ENCODE data around the gene LDHD.

The LDHD gene

DNA sequence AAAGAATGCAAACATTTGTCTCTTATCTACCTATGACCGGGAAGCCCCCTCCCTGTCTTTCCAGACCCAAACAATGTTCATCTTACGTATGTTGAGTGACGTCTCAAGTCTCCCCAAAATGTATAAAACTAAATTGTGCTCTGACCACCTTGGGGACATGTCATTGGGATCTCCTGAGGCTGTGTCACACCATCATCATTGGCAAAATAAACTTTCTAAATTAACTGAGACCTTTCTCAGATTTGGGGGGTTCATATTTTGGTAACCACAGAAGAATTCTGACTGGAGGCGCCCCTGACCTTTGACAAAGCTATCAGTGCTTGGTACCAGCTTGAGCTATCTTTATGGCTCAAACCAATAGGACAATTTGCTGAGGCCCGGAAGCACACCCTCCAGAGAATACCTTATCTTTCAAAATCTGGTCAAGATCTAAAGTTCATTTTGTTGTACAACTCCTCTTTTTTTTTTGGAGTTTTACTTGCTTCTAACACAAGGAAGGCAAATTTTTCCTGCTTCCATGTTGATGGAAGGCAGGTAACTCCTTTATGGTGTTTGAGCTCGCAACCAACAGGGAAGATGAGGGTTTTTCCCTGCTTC lies 2.5 kb upstream of the LDHD start:
- Histone ChIP-seq H3K27ac (ENCODE audit: low read length) (no peak overlapping the region), H2AFZ (ENCODE audit: low read depth, low read length) (no peak overlapping the region), H3K4me1 (ENCODE audit: insufficient read depth, low read length) (no peaks in the 10 kb centered on the region), H3K9me3 (ENCODE audit: insufficient read depth, low read length, severe bottlenecking) (peaks cover 12% of the 10 kb centered on the region), H3K36me3 (ENCODE audit: insufficient read depth, low read length) (0 out of 2 replicates have a peak, but pooled peaks cover 3% of the 10 kb centered on the region), H3K9ac (ENCODE audit: low read depth, low read length) (no peak overlapping the region), H3K79me2 (ENCODE audit: insufficient read depth, low read length) (no peaks in the 10 kb centered on the region), H3K4me3 (ENCODE audit: low read depth in 1 of 2, low read length in 2 of 2) (no peak overlapping the region), H3K4me2 (ENCODE audit: insufficient read depth, low read length) (no peak overlapping the region), H3K27me3 (ENCODE audit: insufficient read depth, low read length, poor library complexity) (no peaks in the 10 kb centered on the region), H4K20me1 (ENCODE audit: insufficient read depth, low read length) (no peaks in the 10 kb centered on the region)
- DNase-seq (no peak), ATAC-seq (ENCODE audit: insufficient read depth, low read depth) (no peak)
- TF ChIP-seq, protein P1, sequence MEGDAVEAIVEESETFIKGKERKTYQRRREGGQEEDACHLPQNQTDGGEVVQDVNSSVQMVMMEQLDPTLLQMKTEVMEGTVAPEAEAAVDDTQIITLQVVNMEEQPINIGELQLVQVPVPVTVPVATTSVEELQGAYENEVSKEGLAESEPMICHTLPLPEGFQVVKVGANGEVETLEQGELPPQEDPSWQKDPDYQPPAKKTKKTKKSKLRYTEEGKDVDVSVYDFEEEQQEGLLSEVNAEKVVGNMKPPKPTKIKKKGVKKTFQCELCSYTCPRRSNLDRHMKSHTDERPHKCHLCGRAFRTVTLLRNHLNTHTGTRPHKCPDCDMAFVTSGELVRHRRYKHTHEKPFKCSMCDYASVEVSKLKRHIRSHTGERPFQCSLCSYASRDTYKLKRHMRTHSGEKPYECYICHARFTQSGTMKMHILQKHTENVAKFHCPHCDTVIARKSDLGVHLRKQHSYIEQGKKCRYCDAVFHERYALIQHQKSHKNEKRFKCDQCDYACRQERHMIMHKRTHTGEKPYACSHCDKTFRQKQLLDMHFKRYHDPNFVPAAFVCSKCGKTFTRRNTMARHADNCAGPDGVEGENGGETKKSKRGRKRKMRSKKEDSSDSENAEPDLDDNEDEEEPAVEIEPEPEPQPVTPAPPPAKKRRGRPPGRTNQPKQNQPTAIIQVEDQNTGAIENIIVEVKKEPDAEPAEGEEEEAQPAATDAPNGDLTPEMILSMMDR (IDR thresholded peaks at IDR 0.05; ENCODE audit: borderline replicate concordance, extremely low read depth, low read length, poor library complexity, severe bottlenecking), result no peak
- no peak for TF ChIP-seq EZH2 (IDR thresholded peaks at IDR 0.05; ENCODE audit: borderline replicate concordance, low read depth, low read length, severe bottlenecking)

- TF ChIP-seq, protein P1 (IDR thresholded peaks at IDR 0.05; ENCODE audit: borderline replicate concordance, extremely low read depth, low read length, poor library complexity, severe bottlenecking), result no peak
- no peak for TF ChIP-seq EZH2 (IDR thresholded peaks at IDR 0.05; ENCODE audit: borderline replicate concordance, low read depth, low read length, severe bottlenecking)
- Histone ChIP-seq H3K9me3 (ENCODE audit: insufficient read depth, low read length, severe bottlenecking) (peaks cover 6% of the 10 kb centered on the region), H3K79me2 (ENCODE audit: insufficient read depth, low read length) (peaks cover under 1% of the 10 kb centered on the region; the same call in 1 of the 2 replicates), H3K9ac (ENCODE audit: low read depth, low read length) (no peak overlapping the region), H3K4me1 (ENCODE audit: insufficient read depth, low read length) (peaks cover 5% of the 10 kb centered on the region), H3K27ac (ENCODE audit: low read length) (no peak overlapping the region), H2AFZ (ENCODE audit: low read depth, low read length) (no peak overlapping the region), H3K27me3 (ENCODE audit: insufficient read depth, low read length, poor library complexity) (no peaks in the 10 kb centered on the region), H3K4me2 (ENCODE audit: insufficient read depth, low read length) (no peak overlapping the region), H4K20me1 (ENCODE audit: insufficient read depth, low read length) (no peaks in the 10 kb centered on the region; the same call in 1 of the 2 replicates), H3K4me3 (ENCODE audit: low read depth in 1 of 2, low read length in 2 of 2) (no peak overlapping the region), H3K36me3 (ENCODE audit: insufficient read depth, low read length) (no peaks in the 10 kb centered on the region)
- DNase-seq (no peak), ATAC-seq (ENCODE audit: insufficient read depth, low read depth) (no peak)
These were observed 298 bp upstream of the LDHD start for GRCh38 chr16:75116911-75117245.

DNA sequence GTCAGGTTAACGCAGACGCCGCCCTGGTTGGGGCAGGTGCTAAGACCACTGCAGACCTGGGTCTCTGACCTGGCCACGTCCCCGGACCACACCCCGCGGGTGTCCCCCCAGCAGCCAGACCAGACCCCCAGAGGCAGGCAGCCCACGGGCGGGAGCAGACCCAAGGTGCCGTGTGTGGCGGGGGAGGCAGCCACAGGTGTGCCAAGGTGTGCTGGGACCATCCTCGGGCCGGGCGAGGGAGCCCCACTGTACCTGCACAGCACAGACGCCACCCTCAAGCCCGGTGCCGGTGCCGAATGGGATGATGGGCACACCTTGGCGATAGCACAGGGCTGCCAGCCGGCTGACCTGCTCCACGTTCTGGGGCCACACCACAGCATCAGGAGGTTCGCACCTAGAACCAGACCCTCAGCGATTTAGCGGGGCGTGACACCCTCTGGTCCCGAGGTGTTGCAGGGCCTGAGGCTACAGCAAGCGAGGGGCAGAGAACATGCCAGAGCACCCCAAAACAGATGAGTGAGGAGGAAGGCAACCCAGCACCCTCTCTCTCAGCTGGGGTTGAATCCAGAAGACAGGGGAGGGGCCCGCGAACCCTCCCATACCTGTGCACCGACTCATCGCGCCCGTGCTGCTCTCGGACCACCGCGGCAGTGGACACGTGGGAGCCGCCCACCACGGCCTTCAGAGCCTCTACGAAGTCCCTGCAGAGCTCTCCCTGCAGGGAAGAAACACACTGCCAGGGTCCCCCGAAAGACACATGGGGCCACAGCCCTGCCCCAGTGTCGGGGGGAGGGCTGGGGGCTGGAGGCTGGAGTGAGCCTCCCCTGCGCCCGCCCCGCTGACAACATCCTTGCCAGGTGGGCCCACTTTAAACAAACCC lies 1.4 kb downstream of the LDHD start:
- H2AFZ ChIP-seq (ENCODE audit: low read depth, low read length), result no peak overlapping the region
- H3K9ac ChIP-seq (ENCODE audit: low read depth, low read length), result no peak overlapping the region
- H3K9me3 ChIP-seq (ENCODE audit: insufficient read depth, low read length, severe bottlenecking), result no peaks in the 10 kb centered on the region
- TF ChIP-seq EZH2 (IDR thresholded peaks at IDR 0.05; ENCODE audit: borderline replicate concordance, low read depth, low read length, severe bottlenecking), result no peak
- TF ChIP-seq, protein P1 (IDR thresholded peaks at IDR 0.05; ENCODE audit: borderline replicate concordance, extremely low read depth, low read length, poor library complexity, severe bottlenecking), result no peak
- DNase-seq (no peak), ATAC-seq (ENCODE audit: insufficient read depth, low read depth) (no peak)
- no peak overlapping the region for H3K4me3 ChIP-seq (ENCODE audit: low read depth in 1 of 2, low read length in 2 of 2)
- H3K79me2 ChIP-seq (ENCODE audit: insufficient read depth, low read length), result peaks cover 9% of the 10 kb centered on the region
- no peaks in the 10 kb centered on the region for H3K36me3 ChIP-seq (ENCODE audit: insufficient read depth, low read length)
- H3K4me2 ChIP-seq (ENCODE audit: insufficient read depth, low read length), result no peak overlapping the region
- no peaks in the 10 kb centered on the region for H3K27me3 ChIP-seq (ENCODE audit: insufficient read depth, low read length, poor library complexity)
- peaks cover 2% of the 10 kb centered on the region; the same call in 1 of the 2 replicates for H4K20me1 ChIP-seq (ENCODE audit: insufficient read depth, low read length)
- H3K27ac ChIP-seq (ENCODE audit: low read length), result no peak overlapping the region
- peaks cover 22% of the 10 kb centered on the region for H3K4me1 ChIP-seq (ENCODE audit: insufficient read depth, low read length)
